DND-41 (cell line): ENCODE measurements around the gene ZNF12.
"Not testable (repeated sequence)": the region's sequence is repeated elsewhere in the genome, so short reads cannot be mapped to it uniquely, and the experiment has no call there.

Source experiments
- ATAC-seq: fragments of 200-7000 bp; cut with Tn5 transposase; 3 replicates; pipeline ENCODE4 v1.9.1; 2021; ENCODE audit warnings: low read depth; ENCODE audit not compliant: insufficient read depth
- DNase-seq: peaks from one replicate; pipeline ENCODE4 v3.0.0-alpha.2; 2020
- H2AFZ ChIP-seq: 2 replicates; pipeline ENCODE4 v1.6.0; 2012; ENCODE audit warnings: low read depth, low read length
- H3K27ac ChIP-seq: 2 replicates; pipeline ENCODE4 v1.5.1; 2012; ENCODE audit warnings: low read length, inconsistent platforms
- H3K27me3 ChIP-seq: fragments of 200-600 bp; sonication (generic); 2 replicates; pipeline ENCODE4 v1.6.0; 2012; ENCODE audit warnings: low read length, mild to moderate bottlenecking, inconsistent platforms; ENCODE audit not compliant: insufficient read depth, poor library complexity
- H3K36me3 ChIP-seq: 2 replicates; pipeline ENCODE4 v1.5.1; 2012; ENCODE audit warnings: low read length, inconsistent platforms; ENCODE audit not compliant: insufficient read depth
- H3K4me1 ChIP-seq: 2 replicates; pipeline ENCODE4 v1.5.1; 2012; ENCODE audit warnings: mild to moderate bottlenecking, low read length; ENCODE audit not compliant: insufficient read depth
- H3K4me2 ChIP-seq: 2 replicates; pipeline ENCODE4 v1.6.0; 2012; ENCODE audit warnings: mild to moderate bottlenecking, moderate library complexity, low read length, inconsistent platforms; ENCODE audit not compliant: insufficient read depth
- H3K4me3 ChIP-seq, 2 experiments: fragments of 200-600 bp in 1 of 2; shearing (Covaris generic) in 1 of 2; 2 replicates each; pipeline ENCODE4 v1.5.1; 2012 to 2016; ENCODE audit warnings: inconsistent platforms in 2 of 2, low read length in 2 of 2, mild to moderate bottlenecking in 2 of 2, low read depth in 1 of 2, moderate library complexity in 1 of 2
- H3K79me2 ChIP-seq: 2 replicates; pipeline ENCODE4 v1.6.0; 2012; ENCODE audit warnings: low read length, inconsistent platforms; ENCODE audit not compliant: insufficient read depth
- H3K9ac ChIP-seq: 2 replicates; pipeline ENCODE4 v1.6.0; 2012; ENCODE audit warnings: low read depth, mild to moderate bottlenecking, inconsistent platforms, low read length, moderate library complexity
- H3K9me3 ChIP-seq: 2 replicates; pipeline ENCODE4 v1.5.1; 2012; ENCODE audit warnings: low read length, moderate library complexity, mild to moderate bottlenecking, inconsistent platforms; ENCODE audit not compliant: insufficient read depth, severe bottlenecking
- H4K20me1 ChIP-seq: 2 replicates; pipeline ENCODE4 v1.6.0; 2012; ENCODE audit warnings: low read length; ENCODE audit not compliant: insufficient read depth
- CTCF ChIP-seq: IDR thresholded peaks from 2 replicates; pipeline ENCODE4 v1.5.1; 2012; ENCODE audit warnings: borderline replicate concordance, low read length, moderate library complexity, mild to moderate bottlenecking; ENCODE audit not compliant: poor library complexity, severe bottlenecking; ENCODE audit errors: extremely low read depth
- EZH2 ChIP-seq: IDR thresholded peaks from 3 replicates; pipeline ENCODE4 v1.6.1; 2012; ENCODE audit warnings: borderline replicate concordance, low read depth, mild to moderate bottlenecking, moderate library complexity, low read length, inconsistent platforms; ENCODE audit not compliant: severe bottlenecking

Gene ZNF12

GRCh38 chr7:6706666-6707407, at the start of gene ZNF12:
Gene ZNF12 (minus strand): TSS chr7:6706947. CDS start chr7:6705173, 1,774 bp downstream.
- DNase-seq (peak; percentile 96), ATAC-seq (peak; percentile 88)
- H3K27me3 ChIP-seq = no peaks in the 10 kb centered on the region
- peak within 1 kb of the TSS; percentile 71 to 99 for H3K4me3 ChIP-seq
- peaks cover 50% of the 10 kb centered on the region for H3K79me2 ChIP-seq
- peak within 1 kb of the TSS; percentile 97 for H3K9ac ChIP-seq
- H3K36me3 ChIP-seq = peaks cover 35% of the 10 kb centered on the region
- peak within 1 kb of the TSS; percentile 75 for H3K4me2 ChIP-seq
- peaks cover 12% of the 10 kb centered on the region for H3K9me3 ChIP-seq
- H4K20me1 ChIP-seq = peaks cover 21% of the 10 kb centered on the region
- peak within 1 kb of the TSS; percentile 88 for H3K27ac ChIP-seq
- H3K4me1 ChIP-seq = peaks cover 42% of the 10 kb centered on the region
- TF ChIP-seq CTCF = no peak
- TF ChIP-seq EZH2 = no peak
- H2AFZ ChIP-seq = peak within 1 kb of the TSS; percentile 93

- H3K4me2 ChIP-seq, H3K4me1 ChIP-seq, H3K27ac ChIP-seq, H4K20me1 ChIP-seq, H3K79me2 ChIP-seq, H3K27me3 ChIP-seq, H3K4me3 ChIP-seq, H2AFZ ChIP-seq, H3K9me3 ChIP-seq, H3K36me3 ChIP-seq, DNase-seq, H3K9ac ChIP-seq: not testable (repeated sequence)
- ATAC-seq = peak; percentile 25; the same call in 1 of the 3 replicates
Observed at GRCh38 chr7:6753964-6754363, 47.2 kb upstream of the ZNF12 start, which contains the start of gene RSPH10B2. Gene RSPH10B2 (plus strand): TSS chr7:6754103. CDS start chr7:6757678, 3,575 bp downstream.

- not testable (repeated sequence) for H3K27ac ChIP-seq, H3K27me3 ChIP-seq, H3K4me3 ChIP-seq, H3K79me2 ChIP-seq, H3K36me3 ChIP-seq, DNase-seq, H2AFZ ChIP-seq, H3K4me1 ChIP-seq, H3K4me2 ChIP-seq, H3K9ac ChIP-seq, H4K20me1 ChIP-seq, H3K9me3 ChIP-seq, ATAC-seq
Observed at GRCh38 chr7:6750173-6750572, 43.4 kb upstream of the ZNF12 start.

GRCh38 chr7:6749335-6749734, 42.6 kb upstream of the ZNF12 start:
- not testable (repeated sequence) for H3K9me3 ChIP-seq, H3K4me3 ChIP-seq, H3K9ac ChIP-seq, ATAC-seq, H3K27ac ChIP-seq, H4K20me1 ChIP-seq, DNase-seq, H3K4me1 ChIP-seq, H3K27me3 ChIP-seq, H3K4me2 ChIP-seq, H2AFZ ChIP-seq, H3K36me3 ChIP-seq, H3K79me2 ChIP-seq

GRCh38 chr7:6744410-6745100, 37.8 kb upstream of the ZNF12 start:
- H3K36me3 ChIP-seq, H4K20me1 ChIP-seq, H3K4me3 ChIP-seq, H3K9me3 ChIP-seq, DNase-seq, H2AFZ ChIP-seq, H3K4me2 ChIP-seq, H3K27ac ChIP-seq, H3K4me1 ChIP-seq, H3K9ac ChIP-seq, ATAC-seq, H3K27me3 ChIP-seq, H3K79me2 ChIP-seq: not testable (repeated sequence)

- not testable (repeated sequence) for H3K9me3 ChIP-seq, H3K4me1 ChIP-seq, H3K4me2 ChIP-seq, ATAC-seq, H2AFZ ChIP-seq, DNase-seq, H3K9ac ChIP-seq, H3K27ac ChIP-seq, H4K20me1 ChIP-seq, H3K27me3 ChIP-seq, H3K4me3 ChIP-seq
- peaks cover 44% of the 10 kb centered on the region for H3K36me3 ChIP-seq
- peaks cover 29% of the 10 kb centered on the region for H3K79me2 ChIP-seq
Observed at GRCh38 chr7:6738415-6738814, 31.7 kb upstream of the ZNF12 start.
